GF-D8 (cell line): ENCODE measurements around the gene PDLIM5.

ENCODE experiments used
- DNase-seq: peaks from one replicate; lab custom pipeline; 2025; lab: John Stamatoyannopoulos, UW

PDLIM5 gene

DNA sequence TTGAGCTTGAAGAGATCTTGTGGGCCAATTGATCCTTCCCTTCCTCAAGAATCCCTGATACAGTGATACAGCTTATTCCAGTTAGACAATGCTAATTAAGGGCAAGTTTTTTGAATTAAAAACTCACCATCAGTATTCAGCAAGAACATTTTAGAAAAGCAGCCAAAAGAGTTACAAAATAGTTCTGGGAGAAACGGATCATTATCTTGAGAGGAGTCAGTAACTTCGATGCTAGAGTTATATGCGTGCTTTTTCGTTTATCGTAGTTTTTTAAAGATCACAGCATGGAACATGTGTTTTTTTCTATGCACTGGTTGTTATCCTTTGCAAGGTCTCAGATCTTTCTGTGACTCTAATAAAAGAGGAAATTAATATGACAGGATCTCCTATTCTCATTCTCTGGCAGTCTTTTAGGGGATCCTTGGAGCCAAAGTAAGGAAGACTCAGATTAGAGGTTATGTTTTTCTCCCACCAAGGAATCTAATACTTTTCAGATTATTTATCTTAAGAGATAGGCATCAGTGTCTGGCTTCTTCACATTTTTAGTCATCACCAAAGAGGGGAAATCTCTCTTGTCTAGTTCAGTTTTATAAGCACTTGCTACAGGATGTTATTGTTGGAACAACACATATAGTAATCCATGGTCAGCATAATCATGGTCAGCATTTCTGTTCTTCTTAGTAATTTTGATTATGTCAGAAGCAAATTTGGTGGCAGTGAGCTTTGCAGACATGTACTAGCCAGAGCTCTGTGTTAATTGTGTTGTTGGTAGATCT is 109.7 kb downstream of the PDLIM5 start:
- DNase-seq = no peak

DNA sequence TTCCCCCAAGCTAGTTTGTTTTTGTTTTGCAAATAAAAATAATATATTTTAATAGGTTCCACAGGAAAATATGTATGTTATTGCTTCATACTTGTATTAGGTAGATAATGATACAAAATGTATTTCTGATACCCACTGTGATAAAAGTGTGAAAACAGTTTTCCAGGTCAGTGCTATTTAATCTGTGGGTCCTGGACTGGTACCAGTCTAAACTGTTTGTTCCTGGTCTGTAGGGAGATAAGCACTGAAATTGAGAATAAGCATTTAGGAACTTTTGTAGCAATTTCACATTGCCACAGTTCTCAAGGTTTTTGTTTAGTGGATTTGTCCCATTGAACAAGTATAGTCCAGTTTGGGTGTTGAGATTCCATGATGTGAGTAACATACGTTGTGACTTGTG is 110.5 kb downstream of the PDLIM5 start:
- no peak for DNase-seq

DNA sequence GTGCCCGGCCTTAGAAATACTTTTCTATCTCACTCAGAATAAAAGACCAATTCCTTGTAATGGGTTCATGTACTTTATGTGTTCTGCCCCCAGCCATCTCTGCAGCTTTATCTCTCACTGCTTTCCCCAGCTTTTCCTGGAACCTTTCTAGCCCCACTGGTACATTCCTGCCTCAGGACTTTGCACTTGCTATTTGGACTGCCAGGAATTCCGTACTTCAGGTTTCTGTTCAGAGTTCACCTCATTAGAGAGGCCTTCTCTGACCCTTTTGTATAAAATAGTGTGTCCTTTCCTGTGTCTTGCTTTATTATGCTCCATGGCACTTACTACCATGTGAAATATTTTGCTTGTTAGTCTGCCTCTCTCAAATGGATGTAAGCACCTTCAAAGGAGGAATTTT is 112.5 kb downstream of the PDLIM5 start:
- DNase-seq = no peak

DNA sequence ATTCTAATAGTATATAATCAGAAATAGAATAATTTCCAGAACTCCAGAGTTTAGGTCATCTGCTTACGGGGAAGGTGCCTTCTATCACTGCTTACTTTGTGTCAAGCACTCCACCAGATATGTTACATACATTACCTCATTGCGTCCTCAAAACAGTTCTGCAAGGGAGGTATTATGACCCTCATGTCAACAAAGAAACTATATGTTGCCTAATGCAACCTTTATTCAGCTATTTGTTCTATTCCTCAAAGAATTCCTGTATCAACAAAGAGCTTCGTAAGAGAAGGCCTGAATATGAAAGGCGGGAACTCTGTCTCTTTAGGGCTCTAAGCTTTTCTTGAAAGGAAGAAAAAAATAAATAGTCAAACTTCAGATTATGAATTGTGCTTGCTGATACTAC is 114.7 kb downstream of the PDLIM5 start:
- DNase-seq = no peak

DNA sequence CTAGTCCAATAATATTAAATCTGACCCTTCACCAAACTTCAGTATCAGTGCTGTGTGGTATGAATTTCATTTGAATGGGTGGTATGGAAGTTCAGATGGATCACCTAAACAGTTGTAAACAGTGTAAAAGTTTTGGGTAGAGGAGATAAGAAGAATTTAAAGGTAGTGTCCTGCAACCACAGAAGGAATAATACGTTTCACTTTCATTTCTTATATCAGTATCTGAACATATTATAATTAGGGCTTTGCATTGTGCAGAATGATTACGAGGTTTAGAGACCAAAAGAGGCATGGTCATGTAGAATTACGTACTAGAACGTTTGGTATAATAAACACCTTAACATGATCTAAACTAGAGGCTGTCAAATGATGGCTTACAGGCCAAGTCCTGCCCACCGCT is 116.1 kb downstream of the PDLIM5 start:
- no peak for DNase-seq

DNA sequence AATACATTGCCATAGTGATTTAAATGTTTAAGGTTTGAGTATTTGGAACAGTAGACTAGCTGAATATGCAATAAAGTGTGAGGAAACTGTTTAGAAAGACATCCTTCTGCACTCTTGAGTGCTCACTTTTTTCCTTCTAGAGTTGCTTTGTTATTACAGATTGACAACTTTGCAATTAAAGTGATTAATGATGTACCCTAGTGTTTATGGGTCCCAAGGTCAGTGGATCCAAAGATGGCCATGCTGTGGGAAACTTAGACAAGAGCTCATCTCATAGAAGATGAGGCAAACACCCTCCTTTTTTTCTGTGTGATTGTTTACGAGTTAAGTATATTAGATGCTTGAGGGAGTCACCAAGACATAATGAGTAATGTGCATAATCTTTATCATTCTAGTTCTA is 118.8 kb downstream of the PDLIM5 start:
- no peak for DNase-seq

DNA sequence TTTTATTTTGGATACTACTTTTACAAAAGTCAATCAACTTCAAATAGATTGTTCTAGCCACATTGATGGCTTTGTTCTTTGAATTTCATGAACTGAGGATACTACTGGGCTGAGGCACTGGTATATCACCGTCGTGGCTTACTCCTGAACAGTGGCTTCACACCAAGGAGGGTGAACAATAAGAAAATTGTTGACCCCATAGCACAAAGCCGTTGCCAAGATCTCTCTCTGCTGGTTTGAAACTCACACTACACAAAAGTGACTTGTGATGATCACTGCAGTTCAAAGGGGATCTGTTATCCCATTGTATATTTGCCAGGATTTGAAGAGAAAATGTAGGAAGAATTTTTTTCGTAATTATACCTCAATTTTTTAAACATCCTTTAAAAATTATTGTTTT is 119.6 kb downstream of the PDLIM5 start:
- DNase-seq = no peak

DNA sequence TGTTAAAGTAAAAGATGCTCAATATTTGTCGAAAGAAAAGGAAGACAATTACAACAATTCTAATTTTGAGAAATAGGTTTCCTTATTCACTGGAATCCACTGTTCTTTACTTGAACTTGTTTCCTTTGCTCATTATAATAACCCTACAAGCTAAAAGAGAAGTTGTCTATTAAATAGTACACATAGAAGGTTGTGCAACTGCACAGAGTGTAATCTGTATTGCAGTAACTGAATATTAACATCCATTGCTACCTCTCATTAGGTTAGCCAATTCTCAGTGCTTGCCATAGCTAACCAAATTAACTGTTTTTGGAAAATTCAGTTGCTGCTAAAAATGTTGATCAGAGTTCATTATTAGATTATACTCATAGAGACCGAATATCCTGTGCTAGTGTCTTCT is 120.0 kb downstream of the PDLIM5 start:
- no peak for DNase-seq

DNA sequence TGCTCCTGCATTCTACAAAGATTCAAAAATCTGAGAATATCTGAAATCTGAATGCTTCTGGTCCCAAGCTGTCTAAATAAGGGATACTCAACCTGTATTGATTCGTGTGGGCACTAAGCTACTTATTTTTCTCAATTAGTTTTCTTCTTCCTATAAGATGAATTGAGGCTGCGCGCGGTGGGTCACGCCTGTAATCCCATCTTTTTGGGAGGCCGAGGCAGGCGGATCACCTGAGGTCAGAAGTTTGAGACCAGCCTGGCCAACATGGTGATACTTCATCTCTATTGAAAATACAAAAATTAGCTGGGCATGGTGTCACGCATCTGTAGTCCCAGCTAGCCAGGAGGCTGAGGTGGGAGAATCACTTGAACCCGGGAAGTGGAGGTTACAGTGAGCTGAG is 122.3 kb downstream of the PDLIM5 start:
- no peak for DNase-seq

DNA sequence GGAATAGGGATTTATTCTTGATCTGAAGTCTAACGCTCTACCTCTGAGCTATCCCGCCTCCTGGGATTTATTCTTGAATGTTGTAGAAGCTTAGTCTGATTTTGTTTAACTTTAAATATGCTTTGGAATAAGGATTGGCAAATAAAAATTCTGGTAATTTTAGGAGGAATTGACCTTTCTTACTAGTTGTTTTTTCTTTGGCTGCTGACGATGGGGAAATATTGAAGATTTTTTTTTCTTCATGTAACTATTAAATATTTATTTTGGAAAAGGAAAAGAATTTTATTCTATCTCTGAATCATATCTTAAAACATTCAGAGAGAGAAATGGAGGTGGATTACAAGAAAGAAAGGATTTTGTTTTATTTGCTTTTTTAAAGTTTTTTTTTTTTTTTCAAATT is 122.9 kb downstream of the PDLIM5 start:
- no peak for DNase-seq

DNA sequence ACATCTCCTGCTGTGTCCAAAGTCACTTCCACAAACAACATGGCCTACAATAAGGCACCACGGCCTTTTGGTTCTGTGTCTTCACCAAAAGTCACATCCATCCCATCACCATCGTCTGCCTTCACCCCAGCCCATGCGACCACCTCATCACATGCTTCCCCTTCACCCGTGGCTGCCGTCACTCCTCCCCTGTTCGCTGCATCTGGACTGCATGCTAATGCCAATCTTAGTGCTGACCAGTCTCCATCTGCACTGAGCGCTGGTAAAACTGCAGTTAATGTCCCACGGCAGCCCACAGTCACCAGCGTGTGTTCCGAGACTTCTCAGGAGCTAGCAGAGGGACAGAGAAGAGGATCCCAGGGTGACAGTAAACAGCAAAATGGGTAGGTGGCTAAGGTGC is 123.9 kb downstream of the PDLIM5 start:
- DNase-seq = no peak

DNA sequence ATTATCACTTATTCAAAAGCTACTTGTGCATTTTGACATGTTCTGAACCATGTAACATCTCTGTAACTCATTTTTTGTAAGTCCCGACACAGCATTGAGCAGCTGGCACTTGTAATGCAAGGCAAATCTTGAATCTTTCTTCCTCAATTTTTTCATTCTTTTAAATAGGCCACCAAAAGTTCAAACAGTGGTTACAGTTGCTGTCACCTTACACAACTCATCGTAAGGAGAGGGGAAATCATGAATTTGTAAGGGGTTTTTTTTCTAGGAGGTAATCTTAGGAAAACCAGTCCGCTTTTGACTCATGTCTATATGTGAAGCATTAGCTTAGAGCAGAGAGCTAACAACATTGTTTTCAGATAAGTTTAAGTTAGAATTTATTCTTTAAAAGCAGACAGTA is 124.5 kb downstream of the PDLIM5 start:
- DNase-seq = no peak

DNA sequence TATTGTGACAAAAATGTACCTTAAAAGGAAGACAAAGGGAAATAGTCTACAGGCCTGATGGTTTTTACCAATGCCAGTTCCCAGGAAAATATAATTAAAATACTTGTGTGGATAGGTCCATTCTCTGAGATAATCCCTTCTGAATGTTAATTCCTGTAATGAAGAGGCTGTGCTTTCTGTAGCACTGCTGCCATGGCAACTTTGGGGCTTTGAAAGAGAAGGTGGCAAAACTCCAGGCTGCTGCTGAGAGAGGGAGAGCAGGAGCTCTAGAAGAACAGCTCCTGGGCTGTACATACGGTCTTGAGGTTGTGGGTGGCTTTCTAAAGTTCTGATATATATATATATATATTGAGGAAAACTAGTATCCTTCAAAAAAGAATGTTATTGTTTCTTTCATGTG is 125.4 kb downstream of the PDLIM5 start:
- no peak for DNase-seq

DNA sequence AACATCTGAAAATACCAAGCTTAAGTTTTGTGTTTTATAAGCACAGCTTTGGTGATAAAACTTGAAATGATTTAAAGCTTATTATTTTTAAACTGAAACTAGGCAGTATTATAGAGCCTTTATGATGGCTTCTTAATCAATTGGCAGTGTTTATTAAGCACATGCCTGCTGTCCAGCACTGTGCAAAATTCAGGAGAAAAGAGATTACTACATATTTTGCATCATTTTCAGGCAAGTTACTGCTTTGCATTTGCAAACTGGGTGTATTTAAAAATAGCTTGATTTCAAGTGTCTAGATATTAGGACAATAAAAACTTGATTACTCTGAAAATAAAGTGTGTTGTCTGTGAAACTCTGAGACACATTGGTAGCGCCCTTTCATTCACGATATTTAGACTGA is 126.5 kb downstream of the PDLIM5 start:
- no peak for DNase-seq

DNA sequence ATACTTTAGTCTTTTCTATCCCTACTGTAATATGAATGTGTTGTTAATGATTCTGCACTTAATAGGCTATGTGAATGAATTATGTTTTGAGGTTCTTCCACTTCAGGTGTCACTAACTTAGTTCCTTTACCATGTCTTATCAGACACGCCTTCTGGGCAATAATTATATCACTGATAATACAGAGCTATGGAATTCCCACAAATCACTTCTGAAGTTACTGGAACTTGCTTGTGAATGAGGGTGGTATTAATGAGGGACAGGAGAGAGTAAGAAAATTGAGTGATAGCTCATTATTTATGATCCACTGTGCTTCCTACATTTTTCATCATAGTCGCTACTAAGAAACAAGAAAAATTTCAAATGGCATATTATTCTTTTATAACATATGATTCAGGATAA is 130.0 kb downstream of the PDLIM5 start:
- no peak for DNase-seq

DNA sequence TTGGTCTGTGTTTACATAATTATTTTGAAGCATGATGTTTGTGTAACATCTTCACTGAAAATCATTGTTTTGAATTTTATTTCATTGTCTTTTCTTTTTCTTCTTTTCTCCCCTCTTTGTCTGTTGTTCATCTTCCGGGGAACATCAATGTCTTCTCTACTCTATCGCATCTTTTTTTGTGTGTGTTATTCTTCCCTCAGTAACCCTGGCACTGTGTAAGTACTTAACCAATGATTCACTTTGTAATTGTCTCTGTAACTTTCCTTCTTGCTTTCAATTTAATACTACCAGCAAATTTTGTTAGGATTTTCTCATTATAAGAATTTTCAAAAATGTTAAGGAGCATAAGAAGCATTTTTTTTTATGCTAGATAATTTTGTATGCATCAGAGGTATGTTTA is 130.8 kb downstream of the PDLIM5 start:
- no peak for DNase-seq

DNA sequence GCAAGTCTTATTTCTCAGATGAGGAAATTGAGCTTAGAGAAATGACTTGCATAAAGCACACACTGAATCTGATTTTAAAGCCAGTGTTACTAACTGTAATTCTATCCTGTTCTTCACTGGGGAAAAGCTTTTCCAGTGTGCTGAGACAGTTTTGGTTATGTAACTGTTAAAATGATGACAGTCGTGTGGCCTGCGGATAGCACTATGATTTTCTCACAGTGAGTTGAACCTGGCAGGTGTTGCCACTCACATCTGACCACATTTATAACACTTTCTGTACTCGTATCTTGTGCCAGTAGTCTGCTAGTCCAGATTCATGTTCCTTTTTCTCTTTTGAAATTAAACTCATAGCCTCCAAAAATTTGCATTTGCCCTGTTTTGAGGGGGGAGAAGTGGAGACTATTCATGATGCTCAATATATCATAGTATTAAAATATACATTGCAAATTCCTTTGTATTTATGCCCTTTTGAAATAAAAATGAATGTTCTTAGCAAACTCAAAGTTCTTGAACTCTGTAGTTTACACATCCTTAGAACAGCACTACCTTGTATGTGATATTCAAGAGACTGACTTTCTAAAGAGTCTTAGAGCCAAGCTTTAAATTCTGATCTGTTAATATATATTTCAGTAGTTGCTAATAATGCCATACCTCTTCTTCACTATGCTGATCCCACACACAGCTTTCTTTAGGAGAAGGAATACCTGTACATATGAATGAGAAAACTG is 132.3 kb downstream of the PDLIM5 start:
- DNase-seq = no peak

DNA sequence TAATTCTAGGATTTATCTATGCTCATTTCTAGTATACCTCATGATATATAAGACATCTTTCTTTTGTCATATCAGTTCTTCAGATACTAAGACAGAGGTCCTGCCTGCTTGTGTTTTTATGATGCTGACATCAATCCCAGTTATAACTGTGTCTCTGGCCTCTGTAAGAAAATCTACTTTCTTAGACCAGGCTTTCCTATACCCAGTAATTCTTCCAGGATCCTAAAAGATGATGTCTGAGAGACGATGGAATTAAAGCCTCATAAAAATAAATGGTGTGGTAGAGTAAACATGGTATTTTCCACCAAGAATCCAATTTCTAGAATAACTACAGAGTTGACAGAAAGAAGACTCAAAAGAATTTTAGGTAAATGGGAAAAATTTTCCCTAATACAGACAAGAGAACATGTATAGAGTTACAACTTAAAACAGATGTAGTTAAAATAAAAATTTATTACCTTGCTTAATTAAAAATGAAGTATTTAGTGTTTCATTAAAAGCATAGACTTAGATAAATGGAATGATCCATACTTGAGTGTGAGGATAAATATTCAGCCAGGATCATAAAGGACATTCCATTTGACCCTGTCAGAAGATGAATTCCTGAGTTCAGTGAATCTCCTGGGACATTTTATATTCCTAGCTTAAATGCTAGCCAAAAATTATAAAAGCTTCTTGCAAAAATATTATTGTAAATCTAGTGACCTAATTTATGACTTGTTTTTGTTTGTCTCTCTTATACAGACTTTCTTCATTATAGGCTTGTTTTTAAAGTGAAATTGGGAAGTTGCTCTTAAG is 137.4 kb downstream of the PDLIM5 start:
- DNase-seq = no peak

DNA sequence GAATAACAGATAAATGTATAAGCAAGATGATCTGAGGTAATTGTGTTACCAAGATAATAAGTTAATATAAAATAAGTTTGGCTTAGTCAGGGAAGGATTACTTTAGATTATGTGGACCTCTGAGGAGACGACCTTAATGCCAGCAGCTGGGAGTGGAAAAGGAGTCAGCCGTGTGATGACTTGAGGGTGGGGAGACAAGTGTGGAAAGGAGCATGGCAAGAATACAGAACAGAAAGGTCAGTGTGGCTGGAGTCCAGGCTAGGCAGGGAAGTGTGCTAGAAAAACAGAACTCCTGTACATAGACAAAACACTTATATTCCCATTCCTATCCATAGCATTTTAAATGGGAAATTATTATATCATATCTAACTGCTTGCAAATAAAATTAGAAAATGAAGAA is 138.8 kb downstream of the PDLIM5 start:
- no peak for DNase-seq

DNA sequence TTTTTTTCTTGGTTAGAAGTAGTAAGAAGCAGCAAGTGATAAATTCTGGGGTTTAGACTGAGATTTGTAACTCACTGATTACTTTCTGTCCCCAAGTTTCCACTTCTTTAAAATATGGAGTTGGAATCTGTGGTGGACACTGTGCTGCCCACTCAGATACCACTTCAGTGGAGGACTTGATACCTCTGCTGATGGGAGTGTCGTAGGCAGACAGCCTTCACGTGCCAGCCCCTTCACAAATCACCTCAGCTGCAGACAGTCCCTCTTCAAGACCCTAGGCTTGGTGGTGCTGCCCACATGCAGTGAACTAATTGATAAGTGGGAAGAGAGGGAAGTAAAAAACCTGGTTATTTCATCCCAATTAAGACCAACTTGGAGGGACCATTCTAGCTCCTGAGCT is 139.5 kb downstream of the PDLIM5 start:
- DNase-seq = no peak

DNA sequence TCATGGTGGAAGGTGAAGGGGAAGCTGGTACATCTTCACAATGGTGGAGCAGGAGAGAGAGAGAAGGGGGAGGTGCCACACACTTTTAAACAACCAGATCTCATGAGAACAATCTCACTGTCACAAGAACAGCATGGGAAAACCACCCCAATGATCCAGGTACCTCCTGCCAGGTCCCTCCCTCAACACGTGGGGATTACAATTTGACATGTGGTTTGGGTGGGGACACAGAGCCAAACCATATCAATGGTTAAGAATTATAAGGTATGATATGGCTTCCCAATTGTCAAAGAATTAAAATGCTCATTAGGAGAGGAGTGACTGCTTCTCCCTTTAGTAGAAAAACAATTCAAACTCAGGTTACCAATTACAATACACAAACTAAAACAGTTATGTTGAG is 143.3 kb downstream of the PDLIM5 start:
- DNase-seq = no peak

DNA sequence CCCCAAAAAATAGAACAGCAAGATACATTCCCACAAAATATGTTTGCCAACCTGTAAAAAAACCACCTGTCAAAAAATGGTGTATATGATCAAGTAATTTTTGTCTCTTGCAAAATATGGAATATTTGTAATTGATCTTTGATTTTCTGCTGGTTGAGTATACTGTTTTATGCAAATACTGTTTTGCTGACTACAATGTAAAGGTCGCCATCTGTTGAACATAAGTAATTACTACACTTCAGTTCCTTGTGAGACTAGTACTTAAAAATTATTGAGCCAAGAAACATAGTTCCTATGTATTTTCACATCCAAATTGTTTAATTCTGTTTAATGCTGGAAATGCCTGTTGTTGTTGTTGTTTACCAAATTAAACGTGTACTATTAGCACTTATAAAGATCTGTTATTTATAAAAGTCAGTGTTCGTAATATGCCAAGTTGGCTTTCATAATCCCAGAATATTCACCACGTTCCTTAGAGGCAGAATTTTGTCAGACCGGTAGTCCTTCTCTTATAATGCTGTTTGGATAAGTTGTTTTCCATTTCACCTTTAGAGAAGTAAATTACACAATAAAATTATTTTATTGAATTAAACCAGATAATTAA is 144.2 kb downstream of the PDLIM5 start:
- peak; percentile 48 for DNase-seq

DNA sequence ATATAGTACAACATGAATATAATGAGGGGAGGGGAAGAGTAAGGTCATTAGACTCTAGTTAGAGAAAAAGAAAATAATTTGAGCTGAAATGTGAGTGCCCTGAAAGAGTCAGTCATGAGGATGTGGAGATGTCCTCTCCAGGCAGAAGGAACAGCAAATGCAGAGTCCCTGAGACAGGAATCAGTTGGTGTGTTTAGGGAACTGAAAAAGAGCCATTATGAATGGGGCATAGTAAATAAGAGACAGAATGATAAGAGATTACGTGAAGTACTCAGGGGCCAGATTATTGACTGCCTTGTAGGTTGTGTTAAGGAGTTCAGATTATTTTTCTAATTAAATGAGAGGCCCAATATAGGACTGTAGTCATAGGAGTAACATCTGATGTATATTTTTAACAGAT is 147.0 kb downstream of the PDLIM5 start:
- no peak for DNase-seq
